Measurements from ENCODE around the gene C10orf95. TPM values are rescaled to one million over a fixed set of nuclear protein-coding genes. Genes with fewer than 3 reads are reported as not detected.

Gene C10orf95
- total and polyA plus RNA-seq, 2 of the 13 experiments (the other 11 are each of a cell fraction or from before 2014, with no cell fraction given): 0.05 to 0.07 TPM

GRCh38 chr10:102449321-102450123 is 1.8 kb downstream of the C10orf95 start:
- FAIRE-seq (peak; percentile 68), DNase-seq (ENCODE audit: low spot score) (peak; percentile 76), ATAC-seq (peak; percentile 80)
- Histone ChIP-seq H3K9ac (ENCODE audit: insufficient read depth, low read depth, low read length) (peak overlapping the region; percentile 88), H3K27ac (ENCODE audit: extremely low read length, insufficient read depth, low read length) (peak overlapping the region; percentile 82), H2AFZ (ENCODE audit: low read length) (peak overlapping the region; percentile 64), H4K20me1 (ENCODE audit: insufficient read depth, low read length) (no peaks in the 10 kb centered on the region), H3K4me3 (replicated peaks in 1 of 3; ENCODE audit: insufficient read depth in 1 of 3, low read depth in 2 of 3, low read length in 3 of 3) (peak overlapping the region; percentile 57 to 96 (median 64)), H3K36me3 (replicated peaks in 1 of 2; ENCODE audit: control insufficient read depth in 1 of 2, insufficient read depth in 2 of 2, low read length in 2 of 2) (peaks cover 1 to 4% of the 10 kb centered on the region in 2 experiments; a peak in 3 of 5 replicates), H3K27me3 (ENCODE audit: control insufficient read depth in 1 of 2, insufficient read depth in 2 of 2, low read length in 2 of 2) (no peaks in the 10 kb centered on the region; a peak in 1 of 5 replicates), H3K4me2 (ENCODE audit: low read depth, low read length) (peak overlapping the region; percentile 96), H3K4me1 (ENCODE audit: insufficient read depth, low read length) (peaks cover 28% of the 10 kb centered on the region), H3K79me2 (ENCODE audit: insufficient read depth, low read length) (peaks cover 7% of the 10 kb centered on the region), H3K9me3 (ENCODE audit: low read length) (no peaks in the 10 kb centered on the region)
- in situ Hi-C loops (cut with HindIII; ENCODE audit: extremely low pct_ligation_motif_present, low pct_unique_long_range_greater_than_20kb) (no loop called here), intact Hi-C loops (cut with micrococcal nuclease; ENCODE audit: unreplicated experiment) (loop anchor here (2.0 kb wide), 2 partner anchors 17 to 25 kb away; partner anchors contain the start of gene CUEDC2)
- WGBS (ENCODE audit: low lambda C conversion rate): 5% methylated on average over 30 of the region's 30 CpGs
- BruUV-seq (replicated peaks): no TSS peak
- ChIA-PET CTCF (ENCODE audit: low intra/inter-chr PET ratio, low total read pairs) (no interaction called here), POLR2A (interaction anchor here (1.3 to 6.2 kb wide), 8 partner anchors 8 to 144 kb away, joined by 3 to 112 read pairs (median 18); partner anchors contain the start of genes CUEDC2 and FBXL15)
- peak; percentile 29 for TF ChIP-seq YY1 (IDR thresholded peaks at IDR 0.05; ENCODE audit: insufficient read depth, insufficient replicate concordance, low read depth, low read length)
- TF ChIP-seq MXD4 (CRISPR knock-in tag; IDR thresholded peaks at IDR 0.05): no peak
- TF ChIP-seq FOXP4 (CRISPR knock-in tag; IDR thresholded peaks at IDR 0.05): peak; percentile 22; the same call in 1 of the 2 replicates
- no peak for TF ChIP-seq TMF1 (CRISPR knock-in tag; IDR thresholded peaks at IDR 0.05; ENCODE audit: low read depth)
- TF ChIP-seq PTBP1 (IDR thresholded peaks at IDR 0.05; ENCODE audit: low read depth, low read length, poor library complexity, severe bottlenecking): no peak
- TF ChIP-seq ZNF329 (CRISPR knock-in tag; IDR thresholded peaks at IDR 0.05; ENCODE audit: low read depth): no peak
- no peak for TF ChIP-seq REST (IDR thresholded peaks at IDR 0.05; ENCODE audit: borderline replicate concordance in 1 of 2, low read depth in 1 of 2, low read length in 2 of 2)
- no peak for TF ChIP-seq ZNF576 (CRISPR knock-in tag; IDR thresholded peaks at IDR 0.05)
- TF ChIP-seq STAG1 (CRISPR knock-in tag; IDR thresholded peaks at IDR 0.05): no peak
- no peak for TF ChIP-seq ZNF577 (CRISPR knock-in tag; IDR thresholded peaks at IDR 0.05; ENCODE audit: borderline replicate concordance, low read depth)
- peak; percentile 50; the same call in 1 of the 2 replicates for TF ChIP-seq POLR2G (IDR thresholded peaks at IDR 0.05; ENCODE audit: low read depth, low read length)
